B cell (primary cell): ENCODE results near the gene MAP4K4. TPM values are rescaled to one million over a fixed set of nuclear protein-coding genes. Genes with fewer than 3 reads are reported as not detected.
A peak's percentile ranks its signal among the peaks of the same experiment; 100 is the strongest.

Experiments
- ATAC-seq: fragments of 200-7000 bp; cut with Tn5 transposase; one replicate; pipeline ENCODE4 v1.10.0; 2021; ENCODE audit warnings: low read depth, mild to moderate bottlenecking, moderate number of reproducible peaks, moderate library complexity
- CTCF ChIA-PET: fragments of 350-600 bp; sonication (Branson Sonifier 250); formaldehyde crosslinking; loops from one replicate; lab custom pipeline; 2021; ENCODE audit warnings: antibody characterized with exemption, inconsistent platforms; lab: Charles Lee
- POLR2A ChIA-PET: fragments of 350-600 bp; sonication (Branson Sonifier 250); formaldehyde crosslinking; loops from one replicate; lab custom pipeline; 2021; ENCODE audit warnings: antibody characterized with exemption; lab: Charles Lee
- DNase-seq: peaks from one replicate; pipeline ENCODE4 v3.0.0; 2013
- H2AFZ ChIP-seq: 2 replicates; pipeline ENCODE4 v1.6.1; 2012; ENCODE audit warnings: mild to moderate bottlenecking, low read depth, low read length; ENCODE audit not compliant: insufficient read depth, poor library complexity, severe bottlenecking
- H3K27ac ChIP-seq, 2 donors: 1 replicate in 1 of 2; 2 replicates in 1 of 2; pipeline ENCODE4 v1.5.1; 2012 to 2013; ENCODE audit warnings: low read length in 2 of 2, mild to moderate bottlenecking in 2 of 2, moderate library complexity in 1 of 2
- H3K27me3 ChIP-seq, 4 experiments: fragments of 200-600 bp in 1 of 4; sonication (generic) in 1 of 4; replicated peaks in 1 of 4; 1 replicate in 2 of 4; 2 replicates in 2 of 4; pipeline versions ENCODE4 v1.6.1 to v1.7.0; 2013 to 2016; ENCODE audit warnings: low read length in 3 of 4, mild to moderate bottlenecking in 2 of 4, mixed read lengths in 1 of 4, moderate library complexity in 1 of 4; ENCODE audit not compliant: insufficient read depth in 4 of 4, control insufficient read depth in 3 of 4; ENCODE audit errors: control extremely low read depth in 1 of 4
- H3K36me3 ChIP-seq, 2 experiments: replicated peaks in 1 of 2; 1 replicate in 1 of 2; 2 replicates in 1 of 2; pipeline versions ENCODE4 v1.6.1 to v1.7.1; 2013; ENCODE audit warnings: low read length in 1 of 2; ENCODE audit not compliant: insufficient read depth in 2 of 2, control insufficient read depth in 1 of 2; ENCODE audit errors: control extremely low read depth in 1 of 2, extremely low read depth in 1 of 2
- H3K4me1 ChIP-seq, 2 donors: fragments of 200-600 bp in 1 of 2; sonication (generic) in 1 of 2; 1 replicate in 1 of 2; 2 replicates in 1 of 2; pipeline versions ENCODE4 v1.5.1 to v1.6.1; 2013 to 2017; ENCODE audit warnings: low read length in 2 of 2; ENCODE audit not compliant: control insufficient read depth in 2 of 2, insufficient read depth in 2 of 2
- H3K4me2 ChIP-seq: replicated peaks from 2 replicates; pipeline ENCODE3; 2012; ENCODE audit warnings: mild to moderate bottlenecking, low read depth, low read length; ENCODE audit not compliant: poor library complexity, severe bottlenecking
- H3K4me3 ChIP-seq, 5 experiments: fragments of 200-600 bp in 1 of 5; sonication (generic) in 1 of 5; 1 replicate in 3 of 5; 2 replicates in 2 of 5; pipeline versions ENCODE4 v1.5.1 to v1.7.0; 2011 to 2016; ENCODE audit warnings: low read length in 4 of 5, mild to moderate bottlenecking in 4 of 5, low read depth in 2 of 5, control low read depth in 1 of 5, moderate library complexity in 1 of 5; ENCODE audit not compliant: insufficient read depth in 1 of 5; ENCODE audit errors: control extremely low read depth in 1 of 5, extremely low read depth in 1 of 5
- H3K79me2 ChIP-seq: fragments of 200-600 bp; sonication (generic); one replicate; pipeline ENCODE4 v1.6.0; 2016; ENCODE audit warnings: low read length; ENCODE audit not compliant: control insufficient read depth, insufficient read depth
- H3K9ac ChIP-seq: fragments of 200-600 bp; sonication (generic); 2 replicates; pipeline ENCODE4 v1.6.1; 2017; ENCODE audit warnings: mild to moderate bottlenecking, low read length, moderate library complexity
- H3K9me3 ChIP-seq, 3 donors: one replicate each; pipeline versions ENCODE4 v1.6.1 to v1.7.1; 2013; ENCODE audit warnings: low read length in 2 of 3; ENCODE audit not compliant: control insufficient read depth in 2 of 3, insufficient read depth in 1 of 3; ENCODE audit errors: control extremely low read depth in 1 of 3
- H4K20me1 ChIP-seq: 2 replicates; pipeline ENCODE4 v1.6.0; 2012; ENCODE audit warnings: mild to moderate bottlenecking, low read length; ENCODE audit not compliant: insufficient read depth, control insufficient read depth, poor library complexity, severe bottlenecking
- H3K27ac Mint-ChIP-seq: one replicate; pipeline ENCODE4 v1.8.0; 2021; ENCODE audit warnings: mixed read lengths
- H3K27me3 Mint-ChIP-seq: one replicate; pipeline ENCODE4 v1.8.0; 2021; ENCODE audit warnings: mixed read lengths
- H3K4me1 Mint-ChIP-seq: one replicate; pipeline ENCODE4 v1.8.0; 2021; ENCODE audit warnings: mixed read lengths
- H3K4me3 Mint-ChIP-seq: one replicate; pipeline ENCODE4 v1.8.0; 2021; ENCODE audit warnings: mixed read lengths
- H3K9me3 Mint-ChIP-seq: one replicate; pipeline ENCODE4 v1.8.0; 2022; ENCODE audit warnings: mixed read lengths; ENCODE audit not compliant: insufficient read depth
- CTCF ChIP-seq: fragments of 200-600 bp; IDR thresholded peaks from one replicate; pipeline ENCODE4 v1.8.0; 2022; ENCODE audit warnings: antibody characterized with exemption, mild to moderate bottlenecking
- EZH2 ChIP-seq: IDR thresholded peaks from 2 replicates; pipeline ENCODE4 v1.6.1; 2012; ENCODE audit warnings: borderline replicate concordance, low read depth, mild to moderate bottlenecking, moderate library complexity, low read length; ENCODE audit not compliant: insufficient read depth, poor library complexity, severe bottlenecking
- WGBS: methylation state at CpG from one replicate; pipeline ENCODE4 v1.1.5; 2013; ENCODE audit warnings: missing lambda C conversion rate; ENCODE audit not compliant: insufficient coverage; 5-methylcytosine and 5-hydroxymethylcytosine counted together
- intact Hi-C: fragments of 100-400 bp; cut with micrococcal nuclease; formaldehyde crosslinking; loops from one replicate; pipeline ENCODE4 v1.10.0; 2022
- polyA plus RNA-seq: library from polyadenylated mRNA; depleted of rRNA; stranded (reverse); fragments of >200 nt; gene quantifications from 2 replicates; pipeline ENCODE4 v1.2.3, GENCODE V29; 2012
- total RNA-seq, 2 donors: library from RNA; stranded (reverse); fragments of 120-200 nt in 1 of 2; gene quantifications; 1 replicate in 1 of 2; 2 replicates in 1 of 2; pipeline versions ENCODE4 v1.2.3 to v1.2.4, GENCODE V29; 2013 to 2022

The MAP4K4 gene
- total and polyA plus RNA-seq, 2 donors (not counting 1 experiment from before 2014, with no cell fraction given) = 54.8 to 280 TPM

- H3K79me2 ChIP-seq = peaks cover 98% of the 10 kb centered on the region
- ATAC-seq = no peak
- H3K27ac Mint-ChIP-seq = peak overlapping the region; percentile 38
These were observed 95.9 kb downstream of the MAP4K4 start for GRCh38 chr2:101793277-101793969.

More at GRCh38 chr2:101793277-101793969, 95.9 kb downstream of the MAP4K4 start:
- ChIA-PET POLR2A (interaction anchor here (0.7 to 1.0 kb wide), 2 partner anchors 12 to 45 kb away, joined by 3 to 8 read pairs; no protein-coding TSS in a partner anchor), CTCF (interaction anchor here (0.7 to 2.8 kb wide), 3 partner anchors 11 to 376 kb away, joined by 3 to 9 read pairs (median 6); no protein-coding TSS in a partner anchor)
- Histone ChIP-seq H3K27me3 (no peaks in the 10 kb centered on the region), H3K9me3 (no peaks in the 10 kb centered on the region), H3K4me3 (no peak overlapping the region), H3K4me1 (peaks cover 24 to 38% of the 10 kb centered on the region in 2 donors), H3K27ac (no peak overlapping the region), H2AFZ (no peak overlapping the region), H4K20me1 (peaks cover 77% of the 10 kb centered on the region), H3K4me2 (no peak overlapping the region), H3K36me3 (peaks cover 7 to 20% of the 10 kb centered on the region in 2 experiments), H3K9ac (no peak overlapping the region)
- Mint-ChIP-seq H3K4me3 (no peak overlapping the region), H3K4me1 (peaks cover 77% of the 10 kb centered on the region), H3K27me3 (no peaks in the 10 kb centered on the region), H3K9me3 (no peaks in the 10 kb centered on the region)
- no peak for DNase-seq
- intact Hi-C loops = no loop called here
- TF ChIP-seq EZH2 (no peak), CTCF (no peak)
- 96% methylated on average over 2 of the region's 3 CpGs for WGBS
